Panc1 (cell line): ENCODE measurements around the gene WDR47. TPM values are rescaled to one million over a fixed set of nuclear protein-coding genes. Genes with fewer than 3 reads are reported as not detected.

Source experiments
- ATAC-seq: fragments of 200-7000 bp; cut with Tn5 transposase; 2 replicates; pipeline ENCODE4 v1.9.1; 2020; ENCODE audit warnings: mild to moderate bottlenecking, moderate library complexity
- BruUV-seq: library from RNA; stranded (reverse); fragments of 400-500 nt; replicated peaks from 2 replicates; lab custom pipeline; 2021; lab: Mats Ljungman, UMichigan
- CTCF ChIA-PET: fragments of 300-600 bp; sonication (Branson Sonifier 250); formaldehyde crosslinking; loops from one replicate; lab custom pipeline; 2022; ENCODE audit warnings: antibody characterized with exemption; lab: Charles Lee
- POLR2A ChIA-PET: fragments of 300-600 bp; sonication (Branson Sonifier 250); formaldehyde crosslinking; loops from one replicate; lab custom pipeline; 2022; ENCODE audit warnings: antibody characterized with exemption; lab: Charles Lee
- DNase-seq: peaks from one replicate; pipeline ENCODE4 v3.0.0-alpha.2; 2010; ENCODE audit warnings: low read depth, low spot score
- H3K27ac ChIP-seq: 2 replicates; pipeline ENCODE4 v1.5.1; 2011; ENCODE audit warnings: mild to moderate bottlenecking, low read length, inconsistent platforms
- H3K27me3 ChIP-seq: fragments of 200-500 bp; sonication (Bioruptor generic); 2 replicates; pipeline ENCODE4 v1.6.0; 2014; ENCODE audit warnings: low read length, inconsistent platforms; ENCODE audit not compliant: control insufficient read depth, insufficient read depth
- H3K36me3 ChIP-seq: fragments of 200-500 bp; sonication (Bioruptor generic); 2 replicates; pipeline ENCODE4 v1.5.1; 2014; ENCODE audit warnings: inconsistent platforms, mild to moderate bottlenecking, low read length, moderate library complexity; ENCODE audit not compliant: control insufficient read depth, insufficient read depth
- H3K4me1 ChIP-seq: 2 replicates; pipeline ENCODE4 v1.5.1; 2011; ENCODE audit warnings: inconsistent platforms, mild to moderate bottlenecking, low read length, moderate library complexity; ENCODE audit not compliant: control insufficient read depth, insufficient read depth
- H3K4me3 ChIP-seq, 2 experiments: 2 replicates each; pipeline ENCODE4 v1.5.1; 2011 to 2012; ENCODE audit warnings: low read depth in 2 of 2, low read length in 2 of 2, mild to moderate bottlenecking in 2 of 2, inconsistent platforms in 1 of 2, moderate library complexity in 1 of 2
- H3K9me3 ChIP-seq: fragments of 200-500 bp; sonication (Bioruptor generic); 2 replicates; pipeline ENCODE4 v1.5.1; 2014; ENCODE audit warnings: low read depth, mild to moderate bottlenecking, inconsistent platforms, low read length, moderate library complexity; ENCODE audit not compliant: control insufficient read depth, insufficient read depth
- POLR2AphosphoS5 ChIP-seq: IDR thresholded peaks from 2 replicates; pipeline ENCODE4 v1.6.1; 2012; ENCODE audit warnings: mild to moderate bottlenecking, low read depth, low read length, moderate library complexity
- SIN3A ChIP-seq: IDR thresholded peaks from 2 replicates; pipeline ENCODE4 v1.6.1; 2012; ENCODE audit warnings: low read depth, mild to moderate bottlenecking, low read length, moderate library complexity, borderline replicate concordance; ENCODE audit not compliant: insufficient read depth
- TCF7L2 ChIP-seq: IDR thresholded peaks from 2 replicates; pipeline ENCODE4 v1.6.1; 2011; ENCODE audit warnings: mild to moderate bottlenecking, low read depth, low read length, inconsistent platforms
- in situ Hi-C: cut with HindIII; loops from 2 replicates; pipeline ENCODE4 v1.10.0; 2016; ENCODE audit warnings: low sequenced_read_pairs, low pct_unique_long_range_greater_than_20kb
- intact Hi-C: fragments of 100-400 bp; cut with micrococcal nuclease; formaldehyde crosslinking; loops from one replicate; pipeline ENCODE4 v1.10.0; 2022; ENCODE audit not compliant: unreplicated experiment
- total RNA-seq: library from RNA; stranded (reverse); gene quantifications from one replicate; pipeline ENCODE4 v1.2.1, GENCODE V29; 2021; ENCODE audit not compliant: unreplicated experiment
- TF ChIP-seq, protein P1 (sequence below), 2 experiments: IDR thresholded peaks; 2 replicates each; pipeline ENCODE4 v1.6.1; 2011 to 2012; ENCODE audit warnings: low read depth in 2 of 2, control low read depth in 1 of 2, low read length in 1 of 2, mild to moderate bottlenecking in 1 of 2, moderate library complexity in 1 of 2; ENCODE audit not compliant: insufficient read depth in 1 of 2
- TF ChIP-seq, protein P2 (sequence below): fragments of 450-650 bp; IDR thresholded peaks from 2 replicates; pipeline ENCODE4 v1.5.1; 2017; ENCODE audit warnings: mild to moderate bottlenecking

The WDR47 gene
- total RNA-seq, 1 experiment from 2014 or later: 9.6 TPM

GRCh38 chr1:108957888-108958287 is 84.0 kb downstream of the WDR47 start:
- DNase-seq (no peak), ATAC-seq (no peak)
- Histone ChIP-seq H3K9me3 (no peaks in the 10 kb centered on the region), H3K27ac (no peak overlapping the region), H3K4me1 (peaks cover 5% of the 10 kb centered on the region; the same call in 1 of the 2 replicates), H3K4me3 (no peak overlapping the region), H3K36me3 (no peaks in the 10 kb centered on the region; the same call in 1 of the 2 replicates), H3K27me3 (no peaks in the 10 kb centered on the region)
- ChIA-PET POLR2A (interaction anchor here (0.6 kb wide), 1 partner anchor 42 kb away, joined by 3 read pairs; no protein-coding TSS in a partner anchor), CTCF (no interaction called here)
- no TSS peak for BruUV-seq
- in situ Hi-C loops: no loop called here
- intact Hi-C loops: no loop called here
- TF ChIP-seq POLR2AphosphoS5: no peak

DNA sequence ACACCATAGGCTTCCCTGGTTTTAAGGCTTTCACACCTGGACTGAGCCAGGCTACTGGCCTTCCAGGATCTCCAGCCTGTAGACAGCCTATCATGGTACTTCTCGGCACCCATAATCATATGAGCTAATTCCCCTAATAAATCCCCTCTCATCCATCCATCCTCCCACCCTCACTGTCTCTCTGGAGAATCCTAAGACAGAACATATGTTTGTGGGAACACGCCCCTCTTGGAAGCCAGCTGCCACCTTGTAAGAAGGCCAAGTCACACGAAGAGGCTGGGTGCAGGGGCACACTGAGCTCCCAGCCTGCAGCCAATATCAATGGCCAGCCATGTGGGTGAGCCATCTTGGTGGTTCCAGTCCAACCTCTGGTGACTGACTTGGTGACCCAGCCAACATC is 86.0 kb downstream of the WDR47 start:
- intact Hi-C loops: no loop called here
- no peak for ATAC-seq

GRCh38 chr1:108955111-108955510 is 86.8 kb downstream of the WDR47 start:
- Histone ChIP-seq H3K4me1 (no peaks in the 10 kb centered on the region), H3K4me3 (no peak overlapping the region), H3K9me3 (no peaks in the 10 kb centered on the region), H3K27me3 (no peaks in the 10 kb centered on the region), H3K27ac (no peak overlapping the region), H3K36me3 (no peaks in the 10 kb centered on the region)
- DNase-seq (no peak), ATAC-seq (no peak)
- BruUV-seq: no TSS peak
- in situ Hi-C loops: no loop called here
- intact Hi-C loops: no loop called here
- TF ChIP-seq POLR2AphosphoS5 (no peak), SIN3A (no peak), TCF7L2 (no peak)
- TF ChIP-seq, protein P1, sequence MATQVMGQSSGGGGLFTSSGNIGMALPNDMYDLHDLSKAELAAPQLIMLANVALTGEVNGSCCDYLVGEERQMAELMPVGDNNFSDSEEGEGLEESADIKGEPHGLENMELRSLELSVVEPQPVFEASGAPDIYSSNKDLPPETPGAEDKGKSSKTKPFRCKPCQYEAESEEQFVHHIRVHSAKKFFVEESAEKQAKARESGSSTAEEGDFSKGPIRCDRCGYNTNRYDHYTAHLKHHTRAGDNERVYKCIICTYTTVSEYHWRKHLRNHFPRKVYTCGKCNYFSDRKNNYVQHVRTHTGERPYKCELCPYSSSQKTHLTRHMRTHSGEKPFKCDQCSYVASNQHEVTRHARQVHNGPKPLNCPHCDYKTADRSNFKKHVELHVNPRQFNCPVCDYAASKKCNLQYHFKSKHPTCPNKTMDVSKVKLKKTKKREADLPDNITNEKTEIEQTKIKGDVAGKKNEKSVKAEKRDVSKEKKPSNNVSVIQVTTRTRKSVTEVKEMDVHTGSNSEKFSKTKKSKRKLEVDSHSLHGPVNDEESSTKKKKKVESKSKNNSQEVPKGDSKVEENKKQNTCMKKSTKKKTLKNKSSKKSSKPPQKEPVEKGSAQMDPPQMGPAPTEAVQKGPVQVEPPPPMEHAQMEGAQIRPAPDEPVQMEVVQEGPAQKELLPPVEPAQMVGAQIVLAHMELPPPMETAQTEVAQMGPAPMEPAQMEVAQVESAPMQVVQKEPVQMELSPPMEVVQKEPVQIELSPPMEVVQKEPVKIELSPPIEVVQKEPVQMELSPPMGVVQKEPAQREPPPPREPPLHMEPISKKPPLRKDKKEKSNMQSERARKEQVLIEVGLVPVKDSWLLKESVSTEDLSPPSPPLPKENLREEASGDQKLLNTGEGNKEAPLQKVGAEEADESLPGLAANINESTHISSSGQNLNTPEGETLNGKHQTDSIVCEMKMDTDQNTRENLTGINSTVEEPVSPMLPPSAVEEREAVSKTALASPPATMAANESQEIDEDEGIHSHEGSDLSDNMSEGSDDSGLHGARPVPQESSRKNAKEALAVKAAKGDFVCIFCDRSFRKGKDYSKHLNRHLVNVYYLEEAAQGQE (IDR thresholded peaks at IDR 0.05; ENCODE audit: insufficient read depth in 1 of 2, low read depth in 2 of 2, low read length in 1 of 2): no peak
- TF ChIP-seq, protein P2, sequence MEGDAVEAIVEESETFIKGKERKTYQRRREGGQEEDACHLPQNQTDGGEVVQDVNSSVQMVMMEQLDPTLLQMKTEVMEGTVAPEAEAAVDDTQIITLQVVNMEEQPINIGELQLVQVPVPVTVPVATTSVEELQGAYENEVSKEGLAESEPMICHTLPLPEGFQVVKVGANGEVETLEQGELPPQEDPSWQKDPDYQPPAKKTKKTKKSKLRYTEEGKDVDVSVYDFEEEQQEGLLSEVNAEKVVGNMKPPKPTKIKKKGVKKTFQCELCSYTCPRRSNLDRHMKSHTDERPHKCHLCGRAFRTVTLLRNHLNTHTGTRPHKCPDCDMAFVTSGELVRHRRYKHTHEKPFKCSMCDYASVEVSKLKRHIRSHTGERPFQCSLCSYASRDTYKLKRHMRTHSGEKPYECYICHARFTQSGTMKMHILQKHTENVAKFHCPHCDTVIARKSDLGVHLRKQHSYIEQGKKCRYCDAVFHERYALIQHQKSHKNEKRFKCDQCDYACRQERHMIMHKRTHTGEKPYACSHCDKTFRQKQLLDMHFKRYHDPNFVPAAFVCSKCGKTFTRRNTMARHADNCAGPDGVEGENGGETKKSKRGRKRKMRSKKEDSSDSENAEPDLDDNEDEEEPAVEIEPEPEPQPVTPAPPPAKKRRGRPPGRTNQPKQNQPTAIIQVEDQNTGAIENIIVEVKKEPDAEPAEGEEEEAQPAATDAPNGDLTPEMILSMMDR: no peak
- POLR2A ChIA-PET: no interaction called here
- CTCF ChIA-PET: no interaction called here

More for the DNA sequence above, 86.0 kb downstream of the WDR47 start:
- H3K4me3 ChIP-seq: no peak overlapping the region
- H3K36me3 ChIP-seq: no peaks in the 10 kb centered on the region
- no peaks in the 10 kb centered on the region for H3K27me3 ChIP-seq
- no peak overlapping the region for H3K27ac ChIP-seq
- ChIA-PET CTCF (no interaction called here), POLR2A (no interaction called here)
- no peaks in the 10 kb centered on the region for H3K4me1 ChIP-seq
- no peak for DNase-seq
- TF ChIP-seq POLR2AphosphoS5 (no peak), TCF7L2 (no peak), SIN3A (no peak)
- TF ChIP-seq, protein P2: no peak
- TF ChIP-seq, protein P1 (IDR thresholded peaks at IDR 0.05; ENCODE audit: insufficient read depth in 1 of 2, low read depth in 2 of 2, low read length in 1 of 2): no peak
- in situ Hi-C loops: no loop called here
- H3K9me3 ChIP-seq: no peaks in the 10 kb centered on the region
- BruUV-seq: no TSS peak
